K562 (cell line): ENCODE measurements around the gene CTF1. TPM values are rescaled to one million over a fixed set of nuclear protein-coding genes. Genes with fewer than 3 reads are reported as not detected.

Source experiments
- FUS ChIP-seq: fragments of 200-400 bp; formaldehyde crosslinking; optimal IDR thresholded peaks from 2 replicates; pipeline ENCODE3; 2017; ENCODE audit warnings: low read depth, low read length
- HNRNPH1 ChIP-seq: fragments of 200-400 bp; formaldehyde crosslinking; optimal IDR thresholded peaks from 2 replicates; pipeline ENCODE3; 2017; ENCODE audit warnings: low read depth, mild to moderate bottlenecking, low read length, moderate library complexity
- MAFF ChIP-seq: IDR thresholded peaks from 2 replicates; pipeline ENCODE4 v1.6.1; 2012; ENCODE audit warnings: low read length, improper control_type of control experiment
- OTX1 ChIP-seq: fragments of 450-650 bp; formaldehyde crosslinking; IDR thresholded peaks from 2 replicates; pipeline ENCODE4 v1.4.0; 2022; ENCODE audit warnings: mild to moderate bottlenecking
- PHB2 ChIP-seq: fragments of 450-650 bp; IDR thresholded peaks from 2 replicates; pipeline ENCODE4 v1.6.1; 2017; ENCODE audit warnings: low read depth
- POLR3A ChIP-seq: IDR thresholded peaks from 2 replicates; pipeline ENCODE4 v1.6.1; 2011; ENCODE audit warnings: borderline replicate concordance, mild to moderate bottlenecking, moderate library complexity; ENCODE audit not compliant: insufficient read length, insufficient read depth; ENCODE audit errors: extremely low read depth
- STAT5B ChIP-seq: fragments of 250-450 bp; sonication (Bioruptor Pico); IDR thresholded peaks from 2 replicates; pipeline ENCODE4 v1.8.0; 2021; ENCODE audit warnings: mild to moderate bottlenecking, inconsistent platforms
- TEAD1 ChIP-seq, 2 experiments: fragments of 450-650 bp in 1 of 2; sonication (generic) in 1 of 2; formaldehyde crosslinking; IDR thresholded peaks; 2 replicates each; pipeline versions ENCODE4 v1.4.0 to v1.8.0; 2020 to 2022; ENCODE audit warnings: mild to moderate bottlenecking in 2 of 2, missing genetic modification reagents in 1 of 2
- ZFP1 ChIP-seq: fragments of 450-650 bp; formaldehyde crosslinking; IDR thresholded peaks from 2 replicates; pipeline ENCODE4 v1.4.0; 2020; ENCODE audit warnings: mild to moderate bottlenecking, mixed read lengths
- ZNF184 ChIP-seq: sonication (generic); formaldehyde crosslinking; IDR thresholded peaks from 2 replicates; pipeline ENCODE4 v1.5.0; 2020; ENCODE audit warnings: missing genetic modification reagents
- polyA plus RNA-seq, 8 experiments: library from polyadenylated mRNA; depleted of rRNA in 4 of 8; stranded (reverse) in 5 of 8; unstranded in 3 of 8; fragments of >200 nt; fragmentation: Nextera tagmentation in 2 of 8; fragmentation: Illumina TruSeq in 1 of 8; extraction: Ambion mirVana in 2 of 8; extraction: Trizol in 1 of 8; gene quantifications; 2 replicates each; pipeline versions ENCODE4 v1.2.1 to v1.2.3, GENCODE V29; 2011 to 2014; ENCODE audit warnings: inconsistent platforms in 1 of 8, missing spikeins in 1 of 8
- total RNA-seq, 7 experiments: library from RNA; depleted of rRNA in 6 of 7; stranded (reverse); fragments of >200 nt in 6 of 7; fragmentation: Illumina TruSeq in 2 of 7; extraction: Trizol in 2 of 7; gene quantifications; 2 replicates each; pipeline versions ENCODE4 v1.2.1 to v1.2.3, GENCODE V29; 2011 to 2021; ENCODE audit warnings: low replicate concordance in 1 of 7
- TF ChIP-seq, protein P1 (sequence below): fragments of 200-800 bp; sonication (Bioruptor generic); IDR thresholded peaks from 2 replicates; pipeline ENCODE4 v1.6.1; 2016; ENCODE audit warnings: missing genetic modification characterization, missing compliant biosample characterization
- TF ChIP-seq, protein P2 (sequence below), 2 experiments: fragments of 450-650 bp; formaldehyde crosslinking in 1 of 2; IDR thresholded peaks; 2 replicates each; pipeline versions ENCODE4 v1.4.0 to v1.6.1; 2014 to 2020; ENCODE audit warnings: mild to moderate bottlenecking in 2 of 2, borderline replicate concordance in 1 of 2, low read depth in 1 of 2
- TF ChIP-seq, protein P3 (sequence below): fragments of 250-450 bp; sonication (Bioruptor Pico); IDR thresholded peaks from 2 replicates; pipeline ENCODE4 v1.5.0; 2021

Gene CTF1
- total and polyA plus RNA-seq, 9 of the 15 experiments (the other 6 are each of a cell fraction or from before 2014, with no cell fraction given), result 0.24 to 2.5 (median 0.44) TPM

DNA sequence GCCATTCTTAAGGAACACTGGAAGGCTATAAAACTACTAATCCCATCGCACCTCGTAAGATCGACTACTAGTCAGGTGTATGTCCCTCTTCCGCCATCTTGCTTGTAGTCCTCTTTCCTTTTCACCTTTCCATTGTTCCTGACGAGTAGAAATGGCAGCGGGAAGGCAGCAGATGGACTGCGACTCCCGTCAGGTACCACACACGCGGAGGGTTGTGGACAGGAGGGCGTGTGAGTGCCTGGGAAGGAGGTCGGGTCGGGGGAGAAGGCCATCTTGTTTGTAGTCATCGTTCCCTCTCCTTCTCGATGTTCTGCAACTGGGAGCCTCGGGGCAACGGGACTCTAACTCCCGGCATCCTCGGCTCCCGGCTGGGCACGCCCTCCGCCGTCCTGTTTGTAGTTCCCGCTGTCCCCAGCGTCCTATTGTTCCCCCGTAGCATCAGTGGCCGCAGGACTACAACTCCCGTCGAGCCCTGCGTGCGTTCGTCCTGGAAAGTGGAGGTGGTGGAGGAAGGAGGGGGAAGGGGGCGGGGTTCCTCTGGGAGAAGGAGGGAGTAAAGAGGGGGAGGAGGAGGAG, 26.6 kb downstream of the CTF1 start (continued):
- TF ChIP-seq, protein P1, sequence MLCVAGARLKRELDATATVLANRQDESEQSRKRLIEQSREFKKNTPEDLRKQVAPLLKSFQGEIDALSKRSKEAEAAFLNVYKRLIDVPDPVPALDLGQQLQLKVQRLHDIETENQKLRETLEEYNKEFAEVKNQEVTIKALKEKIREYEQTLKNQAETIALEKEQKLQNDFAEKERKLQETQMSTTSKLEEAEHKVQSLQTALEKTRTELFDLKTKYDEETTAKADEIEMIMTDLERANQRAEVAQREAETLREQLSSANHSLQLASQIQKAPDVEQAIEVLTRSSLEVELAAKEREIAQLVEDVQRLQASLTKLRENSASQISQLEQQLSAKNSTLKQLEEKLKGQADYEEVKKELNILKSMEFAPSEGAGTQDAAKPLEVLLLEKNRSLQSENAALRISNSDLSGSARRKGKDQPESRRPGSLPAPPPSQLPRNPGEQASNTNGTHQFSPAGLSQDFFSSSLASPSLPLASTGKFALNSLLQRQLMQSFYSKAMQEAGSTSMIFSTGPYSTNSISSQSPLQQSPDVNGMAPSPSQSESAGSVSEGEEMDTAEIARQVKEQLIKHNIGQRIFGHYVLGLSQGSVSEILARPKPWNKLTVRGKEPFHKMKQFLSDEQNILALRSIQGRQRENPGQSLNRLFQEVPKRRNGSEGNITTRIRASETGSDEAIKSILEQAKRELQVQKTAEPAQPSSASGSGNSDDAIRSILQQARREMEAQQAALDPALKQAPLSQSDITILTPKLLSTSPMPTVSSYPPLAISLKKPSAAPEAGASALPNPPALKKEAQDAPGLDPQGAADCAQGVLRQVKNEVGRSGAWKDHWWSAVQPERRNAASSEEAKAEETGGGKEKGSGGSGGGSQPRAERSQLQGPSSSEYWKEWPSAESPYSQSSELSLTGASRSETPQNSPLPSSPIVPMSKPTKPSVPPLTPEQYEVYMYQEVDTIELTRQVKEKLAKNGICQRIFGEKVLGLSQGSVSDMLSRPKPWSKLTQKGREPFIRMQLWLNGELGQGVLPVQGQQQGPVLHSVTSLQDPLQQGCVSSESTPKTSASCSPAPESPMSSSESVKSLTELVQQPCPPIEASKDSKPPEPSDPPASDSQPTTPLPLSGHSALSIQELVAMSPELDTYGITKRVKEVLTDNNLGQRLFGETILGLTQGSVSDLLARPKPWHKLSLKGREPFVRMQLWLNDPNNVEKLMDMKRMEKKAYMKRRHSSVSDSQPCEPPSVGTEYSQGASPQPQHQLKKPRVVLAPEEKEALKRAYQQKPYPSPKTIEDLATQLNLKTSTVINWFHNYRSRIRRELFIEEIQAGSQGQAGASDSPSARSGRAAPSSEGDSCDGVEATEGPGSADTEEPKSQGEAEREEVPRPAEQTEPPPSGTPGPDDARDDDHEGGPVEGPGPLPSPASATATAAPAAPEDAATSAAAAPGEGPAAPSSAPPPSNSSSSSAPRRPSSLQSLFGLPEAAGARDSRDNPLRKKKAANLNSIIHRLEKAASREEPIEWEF (CRISPR knock-in tag), result no peak
- TF ChIP-seq ZNF184 (no peak), OTX1 (peak; percentile 92), MAFF (no peak), HNRNPH1 (no peak), ZFP1 (CRISPR knock-in tag) (no peak), TEAD1 (CRISPR knock-in tag; IDR thresholded peaks at IDR 0.05) (peak in 1 of 2 experiments; percentile 90; a peak in 3 of 4 replicates), PHB2 (no peak), POLR3A (no peak), STAT5B (CRISPR knock-in tag) (no peak), FUS (no peak)
- TF ChIP-seq, protein P2, sequence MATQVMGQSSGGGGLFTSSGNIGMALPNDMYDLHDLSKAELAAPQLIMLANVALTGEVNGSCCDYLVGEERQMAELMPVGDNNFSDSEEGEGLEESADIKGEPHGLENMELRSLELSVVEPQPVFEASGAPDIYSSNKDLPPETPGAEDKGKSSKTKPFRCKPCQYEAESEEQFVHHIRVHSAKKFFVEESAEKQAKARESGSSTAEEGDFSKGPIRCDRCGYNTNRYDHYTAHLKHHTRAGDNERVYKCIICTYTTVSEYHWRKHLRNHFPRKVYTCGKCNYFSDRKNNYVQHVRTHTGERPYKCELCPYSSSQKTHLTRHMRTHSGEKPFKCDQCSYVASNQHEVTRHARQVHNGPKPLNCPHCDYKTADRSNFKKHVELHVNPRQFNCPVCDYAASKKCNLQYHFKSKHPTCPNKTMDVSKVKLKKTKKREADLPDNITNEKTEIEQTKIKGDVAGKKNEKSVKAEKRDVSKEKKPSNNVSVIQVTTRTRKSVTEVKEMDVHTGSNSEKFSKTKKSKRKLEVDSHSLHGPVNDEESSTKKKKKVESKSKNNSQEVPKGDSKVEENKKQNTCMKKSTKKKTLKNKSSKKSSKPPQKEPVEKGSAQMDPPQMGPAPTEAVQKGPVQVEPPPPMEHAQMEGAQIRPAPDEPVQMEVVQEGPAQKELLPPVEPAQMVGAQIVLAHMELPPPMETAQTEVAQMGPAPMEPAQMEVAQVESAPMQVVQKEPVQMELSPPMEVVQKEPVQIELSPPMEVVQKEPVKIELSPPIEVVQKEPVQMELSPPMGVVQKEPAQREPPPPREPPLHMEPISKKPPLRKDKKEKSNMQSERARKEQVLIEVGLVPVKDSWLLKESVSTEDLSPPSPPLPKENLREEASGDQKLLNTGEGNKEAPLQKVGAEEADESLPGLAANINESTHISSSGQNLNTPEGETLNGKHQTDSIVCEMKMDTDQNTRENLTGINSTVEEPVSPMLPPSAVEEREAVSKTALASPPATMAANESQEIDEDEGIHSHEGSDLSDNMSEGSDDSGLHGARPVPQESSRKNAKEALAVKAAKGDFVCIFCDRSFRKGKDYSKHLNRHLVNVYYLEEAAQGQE (IDR thresholded peaks at IDR 0.05; ENCODE audit: borderline replicate concordance), result no peak; the same call in 1 of the 2 replicates
- TF ChIP-seq, protein P2 (CRISPR knock-in tag; IDR thresholded peaks at IDR 0.05; ENCODE audit: low read depth), result 0 out of 2 replicates have a peak, but pooled peaks have one; percentile 61
- TF ChIP-seq, protein P3, sequence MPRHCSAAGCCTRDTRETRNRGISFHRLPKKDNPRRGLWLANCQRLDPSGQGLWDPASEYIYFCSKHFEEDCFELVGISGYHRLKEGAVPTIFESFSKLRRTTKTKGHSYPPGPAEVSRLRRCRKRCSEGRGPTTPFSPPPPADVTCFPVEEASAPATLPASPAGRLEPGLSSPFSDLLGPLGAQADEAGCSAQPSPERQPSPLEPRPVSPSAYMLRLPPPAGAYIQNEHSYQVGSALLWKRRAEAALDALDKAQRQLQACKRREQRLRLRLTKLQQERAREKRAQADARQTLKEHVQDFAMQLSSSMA (CRISPR knock-in tag), result peak; percentile 98
